AG09309 (cell line): ENCODE results near the gene ZNF280B.
"Not testable (repeated sequence)": the region's sequence is repeated elsewhere in the genome, so short reads cannot be mapped to it uniquely, and the experiment has no call there.

Experiments used
- DNase-seq: peaks from one replicate; pipeline ENCODE4 v3.0.0-alpha.2; 2010; ENCODE audit warnings: low read depth
- H3K4me3 ChIP-seq: 2 replicates; pipeline ENCODE4 v1.5.1; 2011; ENCODE audit warnings: mild to moderate bottlenecking, low read depth, low read length, moderate library complexity; ENCODE audit not compliant: control insufficient read depth
- CTCF ChIP-seq: IDR thresholded peaks from 2 replicates; pipeline ENCODE4 v1.5.1; 2011; ENCODE audit warnings: mild to moderate bottlenecking, low read depth, low read length, inconsistent platforms; ENCODE audit not compliant: insufficient read depth, control insufficient read depth; ENCODE audit errors: missing control alignments

ZNF280B gene

GRCh38 chr22:22478470-22478869 lies 30.1 kb downstream of the ZNF280B start:
- DNase-seq = no peak
- H3K4me3 ChIP-seq = no peak overlapping the region
- no peak for TF ChIP-seq CTCF

GRCh38 chr22:22474733-22475132 lies 33.8 kb downstream of the ZNF280B start:
- DNase-seq = no peak
- TF ChIP-seq CTCF = no peak

GRCh38 chr22:22471104-22471503 lies 37.4 kb downstream of the ZNF280B start:
- H3K4me3 ChIP-seq = not testable (repeated sequence)

More at GRCh38 chr22:22474733-22475132, 33.8 kb downstream of the ZNF280B start:
- H3K4me3 ChIP-seq = no peak overlapping the region

GRCh38 chr22:22469527-22469926 lies 39.0 kb downstream of the ZNF280B start:
- DNase-seq = no peak
- no peak for TF ChIP-seq CTCF
- no peak overlapping the region for H3K4me3 ChIP-seq

More at GRCh38 chr22:22471104-22471503, 37.4 kb downstream of the ZNF280B start:
- not testable (repeated sequence) for DNase-seq

GRCh38 chr22:22468794-22469469 lies 39.6 kb downstream of the ZNF280B start:
- not testable (repeated sequence) for H3K4me3 ChIP-seq, DNase-seq

- no peak overlapping the region for H3K4me3 ChIP-seq
- TF ChIP-seq CTCF = no peak
- no peak for DNase-seq
Observed at GRCh38 chr22:22467112-22467511, 41.4 kb downstream of the ZNF280B start.

GRCh38 chr22:22465782-22466181 lies 42.8 kb downstream of the ZNF280B start:
- no peak for TF ChIP-seq CTCF
- DNase-seq = no peak
- no peak overlapping the region for H3K4me3 ChIP-seq

GRCh38 chr22:22465094-22465602 lies 43.4 kb downstream of the ZNF280B start:
- TF ChIP-seq CTCF = no peak
- DNase-seq = no peak
- H3K4me3 ChIP-seq = no peak overlapping the region
